CD4-positive, alpha-beta memory T cell (primary cell): Measurements from ENCODE around the gene SPATA24. TPM values are rescaled to one million over a fixed set of nuclear protein-coding genes. Genes with fewer than 3 reads are reported as not detected.
"Not testable (repeated sequence)": the region's sequence is repeated elsewhere in the genome, so short reads cannot be mapped to it uniquely, and the experiment has no call there.

Experiments used
- CTCF ChIA-PET: fragments of 350-600 bp; sonication (Branson Sonifier 250); formaldehyde crosslinking; loops from one replicate; lab custom pipeline; 2021; ENCODE audit warnings: inconsistent platforms; ENCODE audit not compliant: partially characterized antibody; lab: Charles Lee
- POLR2A ChIA-PET: fragments of 350-600 bp; sonication (Branson Sonifier 250); formaldehyde crosslinking; loops from one replicate; lab custom pipeline; 2021; ENCODE audit not compliant: partially characterized antibody; lab: Charles Lee
- DNase-seq, 5 donors: peaks; one replicate each; pipeline versions ENCODE4 v3.0.0 to v3.0.0-alpha.2; 2020 to 2022; ENCODE audit warnings: mixed read lengths in 1 of 5
- H3K27ac ChIP-seq: one replicate; pipeline ENCODE4 v1.7.0; 2013; ENCODE audit warnings: low read depth, low read length
- H3K27me3 ChIP-seq: 2 replicates; pipeline ENCODE4 v1.7.0; 2013; ENCODE audit warnings: mild to moderate bottlenecking, low read length, moderate library complexity; ENCODE audit not compliant: insufficient read depth
- H3K36me3 ChIP-seq: 2 replicates; pipeline ENCODE4 v1.7.0; 2013; ENCODE audit warnings: mild to moderate bottlenecking, low read length, moderate library complexity; ENCODE audit not compliant: insufficient read depth
- H3K4me1 ChIP-seq: 2 replicates; pipeline ENCODE4 v1.7.0; 2013; ENCODE audit warnings: mild to moderate bottlenecking, low read length, moderate library complexity; ENCODE audit not compliant: insufficient read depth
- H3K4me3 ChIP-seq, 2 donors: one replicate each; pipeline ENCODE4 v1.7.0; 2013; ENCODE audit warnings: low read length in 2 of 2, mild to moderate bottlenecking in 1 of 2
- H3K9me3 ChIP-seq, 2 donors: one replicate each; pipeline ENCODE4 v1.7.0; 2013; ENCODE audit warnings: low read length in 2 of 2, control low read depth in 1 of 2; ENCODE audit not compliant: control insufficient read depth in 1 of 2
- H3K27ac Mint-ChIP-seq, 7 donors: one replicate each; pipeline ENCODE4 v1.8.0; 2020 to 2021; ENCODE audit warnings: mixed read lengths in 7 of 7, mild to moderate bottlenecking in 6 of 7, inconsistent platforms in 3 of 7, moderate library complexity in 3 of 7
- H3K27me3 Mint-ChIP-seq, 2 donors: one replicate each; pipeline ENCODE4 v1.8.0; 2020 to 2021; ENCODE audit warnings: mixed read lengths in 2 of 2
- H3K36me3 Mint-ChIP-seq, 2 donors: one replicate each; pipeline ENCODE4 v1.8.0; 2020 to 2021; ENCODE audit warnings: mixed read lengths in 2 of 2, inconsistent platforms in 1 of 2, mild to moderate bottlenecking in 1 of 2
- H3K4me1 Mint-ChIP-seq, 4 donors: one replicate each; pipeline ENCODE4 v1.8.0; 2020 to 2021; ENCODE audit warnings: mixed read lengths in 4 of 4, mild to moderate bottlenecking in 1 of 4
- H3K4me3 Mint-ChIP-seq, 8 donors: one replicate each; pipeline ENCODE4 v1.8.0; 2020 to 2021; ENCODE audit warnings: mixed read lengths in 8 of 8, mild to moderate bottlenecking in 7 of 8, moderate library complexity in 6 of 8, inconsistent platforms in 3 of 8
- H3K9me3 Mint-ChIP-seq, 8 donors: one replicate each; pipeline ENCODE4 v1.8.0; 2020 to 2021; ENCODE audit warnings: mixed read lengths in 8 of 8, mild to moderate bottlenecking in 5 of 8, inconsistent platforms in 3 of 8, moderate library complexity in 1 of 8
- intact Hi-C: fragments of 100-400 bp; cut with micrococcal nuclease; formaldehyde crosslinking; loops from one replicate; pipeline ENCODE4 v1.15.1; 2023
- polyA plus RNA-seq, 2 donors: library from polyadenylated mRNA; unstranded; fragments of 300-500 nt; fragmentation: Illumina TruSeq; gene quantifications; one replicate each; pipeline ENCODE4 v1.2.3, GENCODE V29; 2021
- total RNA-seq, 2 experiments: library from RNA; stranded (reverse); gene quantifications; one replicate each; pipeline ENCODE4 v1.2.3, GENCODE V29; 2021

The SPATA24 gene
- total and polyA plus RNA-seq, 4 experiments from 2014 or later = 4.2 to 7.5 (median 5.6) TPM

DNA sequence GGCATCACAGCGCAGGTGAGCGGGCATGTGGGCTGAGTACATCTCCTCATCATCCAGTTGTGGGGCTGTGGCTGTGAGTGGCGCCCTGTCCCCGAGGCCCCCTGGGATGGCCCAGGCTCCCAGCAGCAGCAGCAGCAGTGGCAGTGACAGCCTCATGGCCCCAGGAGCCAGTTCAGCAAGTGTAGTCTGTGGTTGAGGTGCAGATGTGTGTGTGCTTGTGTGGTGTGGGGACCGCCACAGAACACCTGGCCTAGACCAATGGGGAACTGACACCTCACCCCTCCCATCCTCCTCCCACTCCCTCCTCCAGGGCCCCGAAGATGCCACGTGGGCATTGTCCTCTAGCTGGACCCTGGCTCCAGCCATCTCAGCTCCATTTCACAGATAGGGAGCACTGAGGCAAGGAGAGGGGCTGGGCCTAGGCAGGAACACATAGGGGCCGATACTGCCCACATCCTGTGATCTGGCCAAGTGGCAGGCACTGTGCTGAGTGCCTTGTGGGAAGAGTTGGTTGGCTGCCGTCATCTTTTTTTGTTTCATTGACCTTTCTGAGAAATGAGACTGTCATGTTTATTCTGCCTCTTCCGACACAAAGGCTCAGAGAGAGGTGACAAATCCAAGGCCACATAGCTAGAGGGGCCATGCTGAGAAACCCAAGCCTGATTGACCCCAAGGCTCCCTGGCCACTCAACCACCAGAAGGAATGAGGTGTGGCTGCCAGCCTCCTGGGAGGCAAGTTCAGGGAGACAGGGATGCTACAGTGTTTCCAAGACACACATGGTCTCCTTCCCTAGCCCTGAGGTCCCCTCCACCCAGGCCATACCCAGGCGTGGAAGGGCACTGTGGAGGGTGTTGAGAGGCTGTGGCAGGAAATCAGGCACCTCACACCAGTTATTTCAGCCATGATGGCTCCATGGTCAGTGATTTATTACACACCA is 13.9 kb downstream of the SPATA24 start, which contains the start of gene MZB1:
MZB1 (minus strand) TSS at position 213 of the 938 bp plus-strand sequence; CDS start at position 156, 57 bp downstream.
- Histone ChIP-seq H3K9me3 (no peaks in the 10 kb centered on the region), H3K27ac (peak within 1 kb of the TSS; percentile 44), H3K4me3 (no peak within 1 kb of the TSS), H3K4me1 (peaks cover 53% of the 10 kb centered on the region), H3K27me3 (no peaks in the 10 kb centered on the region), H3K36me3 (no peaks in the 10 kb centered on the region)
- ChIA-PET CTCF (interaction anchor here (0.6 to 4.1 kb wide), 3 partner anchors 13 to 124 kb away, joined by 3 to 25 read pairs (median 5); partner anchors contain the start of gene SPATA24), POLR2A (interaction anchor here (0.7 to 7.2 kb wide), 5 partner anchors 12 to 174 kb away, joined by 3 to 49 read pairs (median 12); partner anchors contain the start of genes MATR3, PAIP2 and SPATA24)
- Mint-ChIP-seq H3K27me3 (no peaks in the 10 kb centered on the region), H3K4me3 (peak within 1 kb of the TSS in 5 of 8 donors; percentile 34 to 84 (median 72)), H3K27ac (peak within 1 kb of the TSS; percentile 73 to 96 (median 92)), H3K4me1 (peaks cover 34 to 59% (median 45%) of the 10 kb centered on the region in 4 donors), H3K9me3 (peaks cover 0 to 2% (median 0%) of the 10 kb centered on the region in 8 donors), H3K36me3 (no peaks in the 10 kb centered on the region)
- DNase-seq = peak; percentile 68 to 79 (median 74)
- intact Hi-C loops = loop anchor here (5.0 kb wide), 1 partner anchor 118 kb away; no protein-coding TSS in a partner anchor

GRCh38 chr5:139388198-139388821 is 15.6 kb downstream of the SPATA24 start:
- Mint-ChIP-seq H3K27ac (peak overlapping the region in 3 of 7 donors; percentile 17 to 80 (median 30)), H3K9me3 (peaks cover 0 to 2% (median 0%) of the 10 kb centered on the region in 8 donors), H3K4me3 (no peak overlapping the region), H3K4me1 (peaks cover 40 to 66% (median 53%) of the 10 kb centered on the region in 4 donors), H3K36me3 (peaks cover 0 to 1% of the 10 kb centered on the region in 2 donors), H3K27me3 (no peaks in the 10 kb centered on the region)
- intact Hi-C loops = no loop called here
- Histone ChIP-seq H3K9me3 (no peaks in the 10 kb centered on the region), H3K4me3 (no peak overlapping the region), H3K4me1 (peaks cover 56% of the 10 kb centered on the region), H3K27ac (no peak overlapping the region), H3K27me3 (no peaks in the 10 kb centered on the region), H3K36me3 (no peaks in the 10 kb centered on the region)
- no peak for DNase-seq
- CTCF ChIA-PET = interaction anchor here (1.5 kb wide), 1 partner anchor 100 kb away, joined by 3 read pairs; no protein-coding TSS in a partner anchor
- POLR2A ChIA-PET = interaction anchor here (1.0 to 1.1 kb wide), 2 partner anchors 15 to 46 kb away, joined by 5 to 6 read pairs; partner anchors contain the start of genes PAIP2 and SPATA24

- peaks cover 0 to 1% of the 10 kb centered on the region in 2 donors for H3K36me3 Mint-ChIP-seq
- H3K27ac Mint-ChIP-seq = peak overlapping the region in 3 of 7 donors; percentile 12 to 83 (median 80)
- no peak for DNase-seq
- peaks cover 40 to 60% (median 51%) of the 10 kb centered on the region in 4 donors for H3K4me1 Mint-ChIP-seq
- CTCF ChIA-PET = interaction anchor here (1.5 kb wide), 1 partner anchor 99 kb away, joined by 3 read pairs; no protein-coding TSS in a partner anchor
- no peak overlapping the region for H3K27ac ChIP-seq
- no peaks in the 10 kb centered on the region for H3K27me3 Mint-ChIP-seq
- no peak overlapping the region for H3K4me3 ChIP-seq
- H3K9me3 ChIP-seq = no peaks in the 10 kb centered on the region
- intact Hi-C loops = no loop called here
- H3K9me3 Mint-ChIP-seq = peaks cover 0 to under 1% (median 0%) of the 10 kb centered on the region in 8 donors
- H3K4me1 ChIP-seq = peaks cover 50% of the 10 kb centered on the region
- H3K27me3 ChIP-seq = no peaks in the 10 kb centered on the region
- POLR2A ChIA-PET = interaction anchor here (0.6 to 1.1 kb wide), 3 partner anchors 16 to 94 kb away, joined by 3 to 6 read pairs (median 5); partner anchors contain the start of genes MATR3, PAIP2 and SPATA24
- H3K4me3 Mint-ChIP-seq = no peak overlapping the region
- H3K36me3 ChIP-seq = no peaks in the 10 kb centered on the region
These were observed 16.2 kb downstream of the SPATA24 start for GRCh38 chr5:139387611-139388197.

DNA sequence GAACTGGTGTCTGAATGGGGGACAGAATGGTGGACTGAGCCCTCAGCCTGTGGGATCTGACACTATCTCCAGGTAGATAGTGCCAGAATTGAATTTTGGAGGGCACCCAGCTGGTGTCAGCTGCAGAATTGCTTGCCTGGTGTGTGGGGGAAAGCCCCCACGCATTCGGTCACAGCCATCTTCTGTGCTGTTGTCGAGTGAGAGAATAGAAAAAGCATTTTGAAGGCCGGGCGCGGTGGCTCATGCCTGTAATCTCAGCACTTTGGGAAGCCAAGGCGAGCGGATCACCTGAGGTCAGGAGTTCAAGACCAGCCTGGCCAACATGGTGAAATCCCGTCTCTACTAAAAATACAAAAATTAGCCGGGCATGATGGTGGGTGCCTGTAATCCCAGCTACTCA is 16.9 kb downstream of the SPATA24 start:
- H3K9me3 Mint-ChIP-seq, H3K9me3 ChIP-seq, H3K4me3 ChIP-seq, H3K4me3 Mint-ChIP-seq, DNase-seq, H3K36me3 ChIP-seq, H3K27ac ChIP-seq, intact Hi-C loops, H3K27me3 ChIP-seq, H3K36me3 Mint-ChIP-seq, H3K27me3 Mint-ChIP-seq: not testable (repeated sequence)
- H3K4me1 ChIP-seq = peaks cover 49% of the 10 kb centered on the region
- POLR2A ChIA-PET = interaction anchor here (0.6 to 1.0 kb wide), 3 partner anchors 17 to 94 kb away, joined by 3 to 6 read pairs (median 3); partner anchors contain the start of genes MATR3, PAIP2 and SPATA24
- H3K4me1 Mint-ChIP-seq = peaks cover 40 to 60% (median 50%) of the 10 kb centered on the region in 4 donors
- H3K27ac Mint-ChIP-seq = peak overlapping the region in 3 of 7 donors; percentile 67 to 90 (median 80)
- CTCF ChIA-PET = interaction anchor here (1.5 kb wide), 1 partner anchor 98 kb away, joined by 3 read pairs; no protein-coding TSS in a partner anchor

GRCh38 chr5:139386050-139386438 is 17.8 kb downstream of the SPATA24 start:
- no peaks in the 10 kb centered on the region for H3K9me3 Mint-ChIP-seq
- no peaks in the 10 kb centered on the region for H3K27me3 ChIP-seq
- peaks cover 31 to 51% (median 41%) of the 10 kb centered on the region in 4 donors for H3K4me1 Mint-ChIP-seq
- ChIA-PET CTCF (interaction anchor here (0.8 kb wide), 1 partner anchor 17 kb away, joined by 3 read pairs; the partner anchor contains the start of gene SPATA24), POLR2A (interaction anchor here (0.7 to 2.6 kb wide), 4 partner anchors 17 to 92 kb away, joined by 3 to 13 read pairs (median 6); partner anchors contain the start of genes MATR3, PAIP2 and SPATA24)
- H3K4me3 ChIP-seq = no peak overlapping the region
- intact Hi-C loops = no loop called here
- H3K36me3 ChIP-seq = no peaks in the 10 kb centered on the region
- DNase-seq = no peak
- peaks cover 40% of the 10 kb centered on the region for H3K4me1 ChIP-seq
- no peak overlapping the region for H3K27ac ChIP-seq
- H3K27me3 Mint-ChIP-seq = no peaks in the 10 kb centered on the region
- H3K4me3 Mint-ChIP-seq = peak overlapping the region in 4 of 8 donors; percentile 90 to 94 (median 92)
- peak overlapping the region; percentile 54 to 96 (median 92) for H3K27ac Mint-ChIP-seq
- no peaks in the 10 kb centered on the region for H3K9me3 ChIP-seq
- H3K36me3 Mint-ChIP-seq = peaks cover 0 to 1% of the 10 kb centered on the region in 2 donors
